Measurements from ENCODE around the gene COX8A.
"Not testable (repeated sequence)": the region's sequence is repeated elsewhere in the genome, so short reads cannot be mapped to it uniquely, and the experiment has no call there.

Gene COX8A

DNA sequence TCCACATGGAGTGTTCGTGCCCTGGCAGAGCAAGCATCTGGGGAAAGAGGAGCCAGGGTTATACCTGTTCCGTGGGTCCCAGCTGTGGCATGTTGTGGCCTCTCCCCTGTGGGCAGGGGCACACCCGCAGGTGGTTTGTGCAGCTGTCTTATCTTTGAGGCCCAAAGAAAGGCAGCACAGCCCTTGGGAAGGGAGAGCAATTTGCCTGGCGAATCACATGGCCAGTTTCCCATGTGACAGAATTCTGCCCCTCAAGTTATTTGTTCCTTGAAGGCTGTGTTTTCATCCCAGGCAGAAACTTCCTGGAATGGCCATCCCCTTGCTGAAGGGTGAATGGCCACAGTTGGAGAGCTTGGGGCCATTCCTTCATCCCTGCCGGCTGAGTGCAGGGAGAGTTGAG, 16.4 kb upstream of the COX8A start:
- Histone ChIP-seq H3K9me2 (replicated peaks; ENCODE audit: insufficient read depth, low read length) (no peaks in the 10 kb centered on the region), H3K4me2 (ENCODE audit: low read depth, low read length, poor library complexity, severe bottlenecking) (no peak overlapping the region), H3K36me3 (ENCODE audit: low read length) (peaks cover 3% of the 10 kb centered on the region; the same call in 1 of the 2 replicates), H3K9me3 (ENCODE audit: insufficient read depth, low read length) (no peaks in the 10 kb centered on the region), H3K79me2 (ENCODE audit: insufficient read depth, low read length) (no peaks in the 10 kb centered on the region), H3F3A (ENCODE audit: insufficient read depth) (no peaks in the 10 kb centered on the region), H4K20me1 (ENCODE audit: low read depth, low read length) (no peaks in the 10 kb centered on the region; the same call in 1 of the 2 replicates), H3K9ac (ENCODE audit: low read length) (no peak overlapping the region), H3K27ac (ENCODE audit: low read depth, low read length) (no peak overlapping the region), H3K4me3 (ENCODE audit: insufficient read depth, low read length, poor library complexity, severe bottlenecking) (no peak overlapping the region), H2AFZ (ENCODE audit: low read depth, low read length, severe bottlenecking) (no peak overlapping the region), H3K27me3 (ENCODE audit: low read length) (no peaks in the 10 kb centered on the region)
- no peak for TF ChIP-seq EZH2phosphoT487 (conservative IDR thresholded peaks at IDR 0.05; ENCODE audit: low read length)
- TF ChIP-seq, protein P1, sequence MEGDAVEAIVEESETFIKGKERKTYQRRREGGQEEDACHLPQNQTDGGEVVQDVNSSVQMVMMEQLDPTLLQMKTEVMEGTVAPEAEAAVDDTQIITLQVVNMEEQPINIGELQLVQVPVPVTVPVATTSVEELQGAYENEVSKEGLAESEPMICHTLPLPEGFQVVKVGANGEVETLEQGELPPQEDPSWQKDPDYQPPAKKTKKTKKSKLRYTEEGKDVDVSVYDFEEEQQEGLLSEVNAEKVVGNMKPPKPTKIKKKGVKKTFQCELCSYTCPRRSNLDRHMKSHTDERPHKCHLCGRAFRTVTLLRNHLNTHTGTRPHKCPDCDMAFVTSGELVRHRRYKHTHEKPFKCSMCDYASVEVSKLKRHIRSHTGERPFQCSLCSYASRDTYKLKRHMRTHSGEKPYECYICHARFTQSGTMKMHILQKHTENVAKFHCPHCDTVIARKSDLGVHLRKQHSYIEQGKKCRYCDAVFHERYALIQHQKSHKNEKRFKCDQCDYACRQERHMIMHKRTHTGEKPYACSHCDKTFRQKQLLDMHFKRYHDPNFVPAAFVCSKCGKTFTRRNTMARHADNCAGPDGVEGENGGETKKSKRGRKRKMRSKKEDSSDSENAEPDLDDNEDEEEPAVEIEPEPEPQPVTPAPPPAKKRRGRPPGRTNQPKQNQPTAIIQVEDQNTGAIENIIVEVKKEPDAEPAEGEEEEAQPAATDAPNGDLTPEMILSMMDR (IDR thresholded peaks at IDR 0.05; ENCODE audit: insufficient read depth, low read length, poor library complexity, severe bottlenecking) = no peak

DNA sequence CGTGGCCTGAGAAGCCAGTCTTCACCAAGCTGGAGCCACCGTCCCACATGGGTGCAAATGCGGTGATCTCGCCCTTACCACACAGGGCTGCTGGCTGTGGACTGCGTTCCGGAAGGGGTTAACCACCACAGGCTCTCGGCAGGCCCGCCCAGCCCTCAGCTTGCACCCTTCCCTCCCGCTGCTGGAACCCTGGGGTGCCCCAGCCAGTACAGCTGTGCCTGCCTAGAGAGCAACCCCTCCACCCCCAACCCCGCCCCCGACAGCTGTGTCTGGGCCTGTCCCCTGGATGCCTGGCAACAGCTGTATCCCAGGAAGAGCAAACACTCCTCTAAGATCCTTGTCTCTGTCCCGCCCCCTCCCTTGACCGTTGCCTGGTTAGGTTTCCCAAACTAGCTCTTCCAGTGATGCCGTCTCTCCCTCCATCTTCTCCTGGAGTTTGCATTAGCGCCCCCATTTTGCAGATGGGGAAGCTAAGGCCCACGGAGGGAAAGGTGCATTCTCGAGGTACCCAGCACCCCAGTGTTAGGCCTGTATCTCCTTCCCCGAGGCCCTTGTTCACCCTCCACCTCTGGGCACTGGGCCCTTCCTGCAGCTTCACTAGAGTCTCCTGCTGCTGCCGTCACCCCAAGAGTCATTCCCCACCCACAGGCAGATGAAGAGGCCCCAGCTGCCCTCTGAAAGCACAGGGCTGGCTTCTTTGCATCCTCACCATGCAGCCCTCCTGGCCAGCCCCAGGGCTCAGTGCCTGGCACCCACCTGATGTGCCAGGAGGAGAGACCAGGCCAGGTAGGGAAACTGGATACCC, 12.6 kb upstream of the COX8A start:
- H2AFZ ChIP-seq (ENCODE audit: low read depth, low read length, severe bottlenecking) = no peak overlapping the region
- H3F3A ChIP-seq (ENCODE audit: insufficient read depth) = no peaks in the 10 kb centered on the region
- H3K27me3 ChIP-seq (ENCODE audit: low read length) = no peaks in the 10 kb centered on the region
- H4K20me1 ChIP-seq (ENCODE audit: low read depth, low read length) = no peaks in the 10 kb centered on the region; the same call in 1 of the 2 replicates
- no peak overlapping the region for H3K4me3 ChIP-seq (ENCODE audit: insufficient read depth, low read length, poor library complexity, severe bottlenecking)
- H3K4me2 ChIP-seq (ENCODE audit: low read depth, low read length, poor library complexity, severe bottlenecking) = no peak overlapping the region
- H3K9me3 ChIP-seq (ENCODE audit: insufficient read depth, low read length) = no peaks in the 10 kb centered on the region
- TF ChIP-seq EZH2phosphoT487 (conservative IDR thresholded peaks at IDR 0.05; ENCODE audit: low read length) = no peak
- TF ChIP-seq, protein P1 (IDR thresholded peaks at IDR 0.05; ENCODE audit: insufficient read depth, low read length, poor library complexity, severe bottlenecking) = no peak
- no peaks in the 10 kb centered on the region for H3K79me2 ChIP-seq (ENCODE audit: insufficient read depth, low read length)
- no peaks in the 10 kb centered on the region for H3K9me2 ChIP-seq (replicated peaks; ENCODE audit: insufficient read depth, low read length)
- H3K9ac ChIP-seq (ENCODE audit: low read length) = no peak overlapping the region
- no peaks in the 10 kb centered on the region for H3K36me3 ChIP-seq (ENCODE audit: low read length)
- H3K27ac ChIP-seq (ENCODE audit: low read depth, low read length) = no peak overlapping the region

DNA sequence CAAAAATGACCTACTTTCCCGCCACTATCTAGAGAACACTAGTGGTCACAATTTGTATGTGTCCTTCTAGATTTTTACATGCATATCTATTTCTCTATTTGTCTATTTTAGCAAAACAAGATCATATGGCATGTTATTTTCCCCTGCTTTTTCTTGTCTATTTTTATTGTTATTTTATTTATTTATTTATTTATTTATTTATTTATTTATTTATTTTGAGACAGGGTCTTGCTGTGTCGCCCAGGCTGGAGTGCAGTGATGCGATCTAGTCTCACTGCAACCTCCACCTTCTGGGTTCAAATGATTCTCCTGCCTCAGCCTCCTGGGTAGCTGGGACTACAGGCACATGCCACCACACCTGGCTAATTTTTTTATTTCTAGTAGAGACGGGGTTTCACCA, 10.5 kb upstream of the COX8A start:
- not testable (repeated sequence) for H3K79me2 ChIP-seq (ENCODE audit: insufficient read depth, low read length); H3K9me3 ChIP-seq (ENCODE audit: insufficient read depth, low read length); H2AFZ ChIP-seq (ENCODE audit: low read depth, low read length, severe bottlenecking); H3K27me3 ChIP-seq (ENCODE audit: low read length); H3K9ac ChIP-seq (ENCODE audit: low read length); H3K4me3 ChIP-seq (ENCODE audit: insufficient read depth, low read length, poor library complexity, severe bottlenecking); H3K36me3 ChIP-seq (ENCODE audit: low read length); H3K4me2 ChIP-seq (ENCODE audit: low read depth, low read length, poor library complexity, severe bottlenecking); H3F3A ChIP-seq (ENCODE audit: insufficient read depth); H4K20me1 ChIP-seq (ENCODE audit: low read depth, low read length); H3K9me2 ChIP-seq (replicated peaks; ENCODE audit: insufficient read depth, low read length); H3K27ac ChIP-seq (ENCODE audit: low read depth, low read length)

GRCh38 chr11:63966444-63966843, 8.0 kb upstream of the COX8A start:
- H2AFZ ChIP-seq (ENCODE audit: low read depth, low read length, severe bottlenecking) = no peak overlapping the region
- H3K9me2 ChIP-seq (replicated peaks; ENCODE audit: insufficient read depth, low read length) = no peaks in the 10 kb centered on the region
- H3K27me3 ChIP-seq (ENCODE audit: low read length) = no peaks in the 10 kb centered on the region
- no peak overlapping the region for H3K27ac ChIP-seq (ENCODE audit: low read depth, low read length)
- TF ChIP-seq, protein P1 (IDR thresholded peaks at IDR 0.05; ENCODE audit: insufficient read depth, low read length, poor library complexity, severe bottlenecking) = no peak
- no peak for TF ChIP-seq EZH2phosphoT487 (conservative IDR thresholded peaks at IDR 0.05; ENCODE audit: low read length)
- no peaks in the 10 kb centered on the region for H3K9me3 ChIP-seq (ENCODE audit: insufficient read depth, low read length)
- H3K36me3 ChIP-seq (ENCODE audit: low read length) = no peaks in the 10 kb centered on the region
- no peaks in the 10 kb centered on the region for H4K20me1 ChIP-seq (ENCODE audit: low read depth, low read length)
- no peak overlapping the region for H3K9ac ChIP-seq (ENCODE audit: low read length)
- no peaks in the 10 kb centered on the region; the same call in 1 of the 2 replicates for H3F3A ChIP-seq (ENCODE audit: insufficient read depth)
- H3K4me3 ChIP-seq (ENCODE audit: insufficient read depth, low read length, poor library complexity, severe bottlenecking) = no peak overlapping the region
- H3K79me2 ChIP-seq (ENCODE audit: insufficient read depth, low read length) = no peaks in the 10 kb centered on the region
- H3K4me2 ChIP-seq (ENCODE audit: low read depth, low read length, poor library complexity, severe bottlenecking) = no peak overlapping the region

All from SU-DHL-6 (cell line).